UCSD-AML1 (cell line): ENCODE results near the gene HS3ST6.
"Not testable (repeated sequence)": the region's sequence is repeated elsewhere in the genome, so short reads cannot be mapped to it uniquely, and the experiment has no call there.

Experiments
- DNase-seq: peaks from one replicate; lab custom pipeline; 2025; ENCODE audit not compliant: unreplicated experiment; lab: John Stamatoyannopoulos, UW

The HS3ST6 gene

DNA sequence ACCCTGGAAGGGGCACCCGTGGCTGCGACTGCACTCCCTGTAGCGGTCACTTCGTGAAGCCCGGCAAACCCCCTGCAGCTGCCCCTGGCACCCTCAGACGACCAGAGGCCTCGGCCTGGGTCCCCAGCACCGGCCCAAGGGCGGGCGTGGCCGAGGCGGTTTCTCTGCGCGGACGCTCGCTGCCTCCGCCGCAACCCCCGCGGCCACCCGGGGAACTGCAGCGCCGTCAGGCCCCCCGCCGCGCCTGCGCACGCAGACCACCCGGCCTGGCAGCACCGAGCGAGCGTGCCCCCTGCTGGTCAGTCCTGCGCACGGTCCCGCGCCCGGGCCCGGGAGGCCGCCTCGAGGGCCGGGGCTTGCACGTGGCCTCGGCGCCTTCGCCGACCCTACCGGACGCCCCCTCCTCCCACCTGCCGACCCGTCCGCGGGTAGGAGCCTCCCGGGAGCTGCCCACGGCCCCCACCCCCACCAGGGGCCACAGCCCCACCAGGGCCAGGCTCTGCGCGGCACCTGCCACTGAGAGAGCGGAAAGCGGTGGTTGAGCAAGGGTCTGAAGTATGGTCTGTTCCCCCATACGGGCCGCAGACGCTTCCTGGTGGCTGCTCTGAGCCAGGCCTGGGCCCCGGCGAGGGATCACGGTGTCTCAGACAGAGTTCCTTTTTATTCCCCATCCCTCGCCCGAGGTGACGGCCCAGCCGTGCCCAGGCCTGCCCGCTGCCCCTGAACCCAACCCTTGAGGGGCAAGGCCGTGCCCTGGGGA is 11.5 kb upstream of the HS3ST6 start:
- peak; percentile 92 for DNase-seq

DNA sequence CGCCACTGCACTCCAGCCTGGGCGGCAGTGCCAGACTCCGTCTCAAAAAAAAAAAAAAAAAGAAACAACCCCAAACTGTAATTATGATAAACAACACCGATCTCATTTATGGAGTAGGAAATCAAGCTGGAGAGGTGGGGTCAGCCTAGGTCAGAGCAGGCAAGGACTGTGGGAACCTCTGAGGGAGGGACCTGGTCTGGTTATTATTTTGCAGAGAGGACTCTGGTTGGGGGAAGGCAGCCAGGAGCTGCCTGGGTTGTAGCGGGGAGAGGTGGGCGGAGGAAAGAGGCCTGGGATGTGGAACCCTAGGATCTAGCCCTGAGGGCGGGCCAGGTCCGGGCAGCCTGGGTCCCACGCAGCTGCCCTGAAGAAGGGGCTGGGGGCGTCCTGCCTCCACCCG is 10.9 kb upstream of the HS3ST6 start:
- no peak for DNase-seq

DNA sequence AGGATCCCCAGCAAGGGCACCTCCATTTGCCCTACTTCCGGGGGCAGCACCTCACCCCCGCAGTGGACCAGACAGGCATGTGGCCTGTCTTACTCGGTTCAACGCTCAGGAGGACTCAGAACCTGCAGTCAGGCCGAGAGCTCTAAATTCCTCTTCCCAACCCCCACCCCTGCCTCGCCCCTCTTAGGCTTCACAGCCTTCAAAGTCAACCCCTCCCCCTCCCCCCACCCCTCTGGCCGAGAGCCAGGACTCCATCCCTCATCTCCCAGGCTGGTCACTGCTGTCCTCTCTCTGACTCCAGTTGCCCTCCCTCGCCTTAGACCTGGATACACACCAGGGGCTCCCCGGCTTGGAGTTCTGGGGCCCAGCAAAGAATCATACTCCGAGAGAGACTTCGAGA is 8.1 kb upstream of the HS3ST6 start:
- DNase-seq = no peak

DNA sequence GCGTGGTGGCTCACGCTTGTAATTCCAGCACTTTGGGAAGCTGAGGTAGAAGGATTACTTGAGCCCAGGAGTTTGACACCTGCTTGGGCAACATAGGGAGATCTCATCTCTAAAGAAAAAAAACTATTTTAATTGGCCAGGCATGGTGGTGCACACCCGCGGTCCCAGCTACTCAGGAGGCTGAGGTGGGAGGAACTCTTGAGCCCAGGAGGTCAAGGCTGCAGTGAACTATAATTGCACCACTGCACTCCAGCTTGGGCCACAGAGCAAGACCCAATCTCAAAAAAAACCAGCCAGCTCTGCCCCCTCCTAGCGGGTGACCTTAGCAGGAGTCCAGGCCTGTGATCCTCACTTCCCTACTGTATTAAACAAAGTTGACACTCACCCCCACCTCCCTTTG is 5.9 kb upstream of the HS3ST6 start:
- no peak for DNase-seq

DNA sequence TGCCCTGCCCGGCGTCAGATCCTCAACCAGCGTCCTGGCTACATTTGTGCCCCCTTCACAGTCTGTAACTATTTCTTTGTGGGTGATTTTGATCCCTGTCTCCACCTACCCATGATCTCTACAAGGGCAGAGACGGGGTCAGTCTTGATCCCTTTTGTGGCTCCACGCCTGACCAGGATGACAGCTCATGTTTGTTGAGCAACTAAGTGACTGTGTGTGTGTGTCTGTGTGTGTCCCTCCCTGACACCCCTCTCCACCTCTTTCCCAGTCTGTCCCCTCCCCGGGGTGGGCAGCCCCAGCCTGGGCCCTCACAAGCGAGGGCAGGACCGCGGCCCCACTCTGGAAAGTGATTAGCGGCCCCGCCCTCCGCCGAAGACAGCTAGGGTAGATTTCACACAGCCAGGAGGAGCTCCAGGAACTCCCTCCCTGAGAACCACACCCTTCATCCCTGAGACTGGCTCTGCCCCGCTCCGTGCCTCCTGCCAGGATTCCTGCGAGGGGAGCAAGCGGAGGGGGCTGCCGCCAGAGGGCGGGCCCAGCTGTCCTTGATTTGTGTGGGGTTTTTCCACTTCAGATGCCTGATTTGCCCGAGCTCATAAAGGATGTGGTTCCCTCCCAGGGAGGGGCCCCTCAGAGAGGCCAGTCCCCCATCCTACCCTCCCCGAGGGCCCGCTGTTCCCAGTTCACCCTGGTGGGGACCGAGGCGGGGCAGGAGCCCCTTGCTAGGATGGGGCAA is 5.3 kb upstream of the HS3ST6 start:
- peak; percentile 21 for DNase-seq

DNA sequence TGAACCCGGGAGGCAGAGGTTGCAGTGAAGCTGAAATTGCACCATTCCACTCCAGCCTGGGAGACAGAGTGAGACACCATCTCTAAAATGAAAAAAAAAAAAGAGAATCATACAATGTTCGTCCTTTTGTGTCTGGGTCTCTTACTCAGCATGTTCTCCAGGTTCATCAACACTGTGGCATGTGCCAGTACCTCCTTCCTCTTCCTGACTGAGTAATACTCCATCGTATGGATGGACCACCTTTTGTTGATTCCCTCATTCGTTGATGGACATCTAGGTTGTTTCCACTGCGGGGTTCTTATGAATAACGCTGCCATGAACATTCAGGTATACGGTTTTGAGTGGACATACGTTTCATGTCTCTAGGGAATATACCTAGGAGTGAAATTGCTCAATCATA is 4.1 kb upstream of the HS3ST6 start:
- DNase-seq = no peak

DNA sequence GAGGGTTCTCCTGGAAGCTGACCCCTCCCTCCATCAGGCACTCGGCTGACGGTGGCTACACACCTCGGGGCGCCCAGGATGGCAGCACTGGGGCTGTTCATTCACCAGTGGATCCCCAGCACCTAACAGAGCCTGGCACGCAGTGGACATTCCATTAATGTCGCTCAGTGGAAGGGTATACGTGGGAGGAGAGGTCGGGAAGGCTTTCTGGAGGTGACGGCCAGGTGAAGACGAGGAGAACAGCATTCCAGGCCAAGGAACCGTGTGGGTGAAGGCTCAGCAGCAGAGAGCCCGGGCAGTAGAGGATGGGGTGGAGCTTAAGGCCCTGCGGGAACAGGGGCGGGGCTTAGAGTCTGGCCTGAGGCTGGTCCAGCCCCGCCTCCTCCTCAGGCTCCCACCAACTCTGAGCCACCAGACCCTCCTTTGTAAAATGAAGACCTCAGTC is 2.5 kb upstream of the HS3ST6 start:
- DNase-seq = peak; percentile 28

DNA sequence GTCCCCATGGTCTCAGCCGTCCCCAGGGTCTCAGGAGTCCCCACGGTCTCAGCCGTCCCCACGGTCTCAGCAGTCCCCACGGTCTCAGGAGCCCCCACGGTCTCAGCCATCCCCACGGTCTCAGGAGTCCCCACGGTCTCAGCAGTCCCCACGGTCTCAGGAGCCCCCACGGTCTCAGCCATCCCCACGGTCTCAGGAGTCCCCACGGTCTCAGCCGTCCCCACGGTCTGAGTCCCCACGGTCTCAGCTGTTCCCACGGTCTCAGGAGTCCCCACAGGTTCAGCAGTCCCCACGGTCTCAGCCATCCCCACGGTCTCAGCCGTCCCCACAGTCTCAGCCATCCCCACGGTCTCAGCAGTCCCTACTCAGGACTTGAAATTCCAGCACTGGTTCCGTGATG is 1.9 kb upstream of the HS3ST6 start:
- DNase-seq = not testable (repeated sequence)

DNA sequence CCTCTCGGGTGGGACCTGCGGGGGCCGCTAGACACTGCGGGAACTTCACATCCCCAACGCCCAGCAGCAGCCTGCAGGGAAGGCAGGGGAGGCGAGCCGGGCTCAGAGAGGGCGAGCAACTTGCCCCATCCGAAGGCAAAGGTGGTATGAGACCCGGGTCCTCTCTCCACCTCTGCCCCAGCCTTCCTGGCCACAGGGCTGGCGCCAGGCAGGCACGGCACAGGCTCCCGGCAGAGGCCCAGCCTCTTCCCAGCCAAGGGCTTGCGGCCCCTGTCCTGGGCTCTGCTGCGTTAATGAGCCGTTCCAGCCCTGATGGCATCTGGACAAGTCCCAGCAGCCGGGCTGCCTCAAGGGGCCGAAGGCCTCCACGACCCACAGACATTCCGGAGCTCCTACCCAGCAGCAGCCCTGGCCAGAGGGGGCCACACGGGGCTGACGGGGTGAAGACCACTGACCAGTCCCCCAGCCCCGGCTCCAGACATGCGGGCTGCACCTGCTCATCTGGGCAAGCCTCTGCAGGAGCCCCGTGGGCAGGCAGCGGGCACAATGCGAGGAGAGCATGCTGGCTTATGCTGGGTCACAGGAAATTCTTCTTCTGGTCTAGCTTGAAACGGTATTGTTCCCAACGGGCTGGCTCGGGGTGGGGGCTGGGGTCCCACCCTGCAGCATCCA is 1.2 kb upstream of the HS3ST6 start:
- DNase-seq = no peak

DNA sequence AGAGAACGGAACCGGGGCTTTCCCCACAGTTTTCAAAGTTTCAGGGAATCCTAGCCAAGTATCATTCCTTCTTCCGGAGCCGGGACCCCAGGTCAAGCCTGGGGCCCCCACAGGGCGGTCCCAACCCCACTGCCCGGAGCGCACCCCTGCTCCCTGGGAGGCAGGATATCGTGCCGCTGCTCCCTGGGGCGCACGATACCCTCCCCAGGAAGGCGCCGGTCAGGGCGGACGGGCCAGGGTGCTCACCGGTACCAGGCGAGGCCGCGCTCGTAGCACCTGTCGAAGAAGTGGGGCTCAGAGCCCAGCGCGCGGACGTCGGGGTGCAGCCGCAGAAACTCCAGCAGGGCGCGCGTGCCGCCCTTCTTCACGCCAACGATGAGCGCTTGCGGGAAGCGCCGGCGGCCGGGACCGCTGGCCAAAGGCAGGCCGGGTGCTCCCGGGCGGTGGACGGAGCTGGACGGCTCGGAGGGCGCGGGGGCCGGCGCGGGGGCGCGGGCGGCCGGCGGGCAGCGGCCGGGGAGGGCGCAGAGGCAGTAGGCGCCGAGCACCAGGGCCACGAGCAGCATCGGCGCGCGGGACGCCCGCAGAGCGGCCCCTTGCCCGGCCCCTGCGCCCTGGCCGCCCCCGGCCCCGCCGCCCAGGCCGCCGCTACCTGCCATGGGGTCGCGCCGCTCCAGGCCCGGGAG is 407 bp downstream of the HS3ST6 start:
- no peak for DNase-seq

DNA sequence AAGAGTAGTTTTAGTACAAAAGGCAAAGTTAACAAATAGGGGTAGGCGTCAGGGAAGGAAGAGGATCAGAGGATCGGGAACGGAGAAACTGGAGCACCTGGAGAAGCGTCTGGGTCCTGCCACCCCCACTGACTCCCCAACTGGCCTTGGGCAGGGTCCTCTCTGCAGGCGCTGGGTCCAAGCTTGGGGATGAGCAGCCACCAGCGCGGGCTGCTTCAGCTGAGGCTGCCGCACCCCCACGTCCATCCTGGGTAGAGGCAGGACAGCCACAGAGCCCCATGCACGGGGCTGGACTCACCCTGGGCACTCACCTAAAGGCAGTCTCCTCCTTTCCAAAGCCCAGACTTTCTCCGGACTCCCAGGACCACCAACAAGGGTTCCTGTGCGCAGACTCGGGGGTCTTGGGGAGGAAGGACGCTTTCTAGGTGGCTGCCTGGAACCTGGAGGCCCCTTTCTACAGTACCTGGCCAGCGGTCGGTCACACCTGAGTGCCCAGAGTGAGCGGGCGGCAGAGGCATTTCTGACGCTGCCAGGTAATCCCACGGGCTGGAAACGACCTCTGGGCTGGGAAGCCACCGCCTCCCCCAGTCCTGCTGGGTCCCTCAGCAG is 1.1 kb downstream of the HS3ST6 start:
- no peak for DNase-seq

DNA sequence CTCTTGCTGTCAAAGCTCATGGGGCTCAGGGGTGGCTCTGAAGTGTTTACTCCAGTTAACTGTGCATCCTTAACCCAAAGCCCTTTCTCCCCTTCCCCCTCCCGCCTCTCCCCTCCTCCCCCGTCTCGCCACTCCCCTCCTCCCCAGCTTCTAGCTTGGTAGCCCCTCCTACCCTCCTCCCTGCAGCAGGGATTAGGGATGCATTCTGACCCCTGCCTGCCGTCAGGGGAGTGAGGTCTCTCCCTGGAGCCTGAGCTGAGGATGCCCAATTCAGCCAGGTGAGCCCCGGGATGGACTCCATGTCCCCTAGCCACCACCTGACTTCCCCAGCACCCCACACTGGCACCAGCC is 1.6 kb downstream of the HS3ST6 start:
- DNase-seq = no peak

DNA sequence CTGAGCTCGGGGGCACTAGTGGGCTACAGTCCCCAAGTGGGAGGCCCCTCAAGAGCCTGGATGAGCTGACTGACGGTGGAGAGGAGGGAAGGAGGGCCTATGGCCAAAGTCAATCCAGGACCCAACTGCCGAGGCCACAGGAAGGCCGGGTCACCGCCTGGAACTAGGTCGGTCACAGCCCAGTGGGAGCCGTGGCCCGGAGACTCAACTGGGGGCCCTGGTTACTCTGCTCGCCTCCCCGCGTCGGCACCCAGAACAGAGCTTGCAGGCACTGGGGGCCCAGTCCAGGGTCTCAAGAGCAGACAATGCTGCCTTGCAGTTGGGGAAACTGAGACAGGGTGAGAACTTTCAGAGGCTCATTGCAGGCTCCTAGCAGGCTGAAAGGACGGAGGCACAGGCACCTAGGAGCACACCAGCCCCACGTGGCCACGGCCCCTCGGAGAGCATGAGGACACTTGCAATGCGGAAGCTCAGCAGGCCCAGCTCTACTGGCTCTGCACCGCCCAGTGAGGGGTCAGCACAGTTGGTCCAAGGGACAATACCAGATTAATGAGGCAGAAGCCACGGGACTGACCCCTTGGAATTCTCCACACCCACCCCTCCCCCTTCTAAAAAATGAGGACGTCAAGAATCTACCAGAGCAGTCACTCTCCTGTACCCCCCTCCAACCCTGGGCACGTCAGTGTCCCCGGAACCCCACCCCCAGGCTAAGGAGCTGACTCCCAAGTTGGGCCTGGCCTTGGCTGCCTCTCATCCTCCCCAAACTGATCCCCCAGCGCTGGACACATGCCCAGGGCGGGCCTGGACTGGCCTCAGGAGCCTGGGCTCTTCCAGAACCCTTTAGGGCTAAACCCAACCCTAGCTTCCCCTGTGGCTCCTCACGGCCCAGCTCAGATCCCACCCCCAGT is 2.2 kb downstream of the HS3ST6 start:
- no peak for DNase-seq

DNA sequence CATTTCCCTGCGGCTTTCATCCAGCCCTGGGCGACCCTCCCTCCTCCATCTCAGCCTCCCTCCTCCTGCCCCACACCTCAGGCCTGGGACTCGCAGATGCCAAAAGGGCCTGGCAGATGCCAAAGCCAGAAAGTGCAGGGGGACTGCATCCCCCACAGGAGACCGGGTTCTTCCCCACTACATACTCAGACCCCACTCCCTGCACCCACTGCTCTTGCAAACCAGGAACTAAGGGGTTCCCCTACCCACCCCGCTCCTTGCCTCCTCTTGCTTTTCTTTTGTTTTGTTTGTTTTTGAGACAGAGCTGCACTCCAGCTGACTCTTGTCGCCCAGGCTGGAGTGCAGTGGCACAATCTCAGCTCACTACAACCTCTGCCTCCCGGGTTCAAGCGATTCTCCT is 3.2 kb downstream of the HS3ST6 start:
- no peak for DNase-seq

DNA sequence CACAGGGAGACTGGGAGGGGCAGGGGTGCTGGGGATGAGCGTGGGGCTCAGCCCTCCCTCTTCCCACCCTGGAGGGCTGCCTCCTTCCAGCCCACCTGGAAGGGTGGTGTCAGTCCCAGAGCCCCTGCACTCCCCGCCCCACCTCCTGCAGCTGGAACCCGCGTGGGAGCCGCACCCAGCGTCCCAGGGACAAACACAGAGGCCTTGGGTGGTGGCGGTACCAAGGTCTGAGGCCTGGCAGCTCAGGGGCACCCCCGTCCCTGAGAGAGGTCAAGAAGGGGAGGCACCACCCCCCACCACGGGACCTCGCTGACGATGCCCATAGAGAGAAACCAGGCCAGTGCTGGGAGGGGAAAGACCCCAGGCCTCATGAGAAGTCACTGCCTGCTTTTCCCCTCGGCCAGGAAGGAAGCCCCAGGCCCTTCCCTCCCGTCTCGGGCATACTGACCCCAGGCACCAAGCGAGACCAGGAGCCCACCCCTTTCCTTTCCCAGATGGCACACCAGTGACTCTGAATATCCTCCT is 4.1 kb downstream of the HS3ST6 start:
- DNase-seq = no peak

DNA sequence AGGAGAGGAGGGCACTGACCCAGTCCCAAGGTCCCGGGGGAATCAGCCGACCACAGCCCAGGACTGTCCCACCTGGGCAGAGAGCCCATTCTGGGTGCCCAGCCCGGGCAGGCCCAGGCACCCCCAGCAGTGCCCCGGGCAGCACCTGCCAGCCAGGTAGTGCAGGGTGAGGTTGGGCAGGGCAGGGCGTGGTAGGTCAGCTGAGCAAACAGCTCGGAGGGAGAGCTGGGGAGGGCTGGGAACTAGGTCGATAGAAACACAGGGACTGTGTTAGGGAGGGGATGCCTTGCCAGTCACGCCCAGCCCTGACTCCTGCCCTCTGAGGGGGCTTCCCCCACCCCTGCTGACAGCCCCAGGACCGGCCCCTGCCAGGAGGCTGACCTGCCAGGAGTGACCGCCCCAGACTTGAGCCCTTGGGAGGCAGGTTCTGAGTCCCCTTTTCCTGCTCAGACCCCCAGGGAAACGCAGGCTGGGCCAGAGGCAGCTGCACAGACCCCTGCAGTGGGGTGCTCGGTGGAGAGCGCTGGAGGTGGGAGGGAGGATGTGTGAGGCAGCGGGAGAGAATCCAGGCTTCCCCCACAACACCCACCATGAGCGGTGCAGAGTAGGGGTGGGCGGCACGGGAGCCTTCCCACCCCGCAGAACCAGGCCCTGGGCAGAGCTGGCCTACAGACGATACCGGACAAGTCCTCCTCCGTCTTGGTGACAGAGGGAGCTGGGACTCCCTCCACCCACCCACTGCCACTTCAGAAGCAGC is 4.7 kb downstream of the HS3ST6 start:
- DNase-seq = no peak

DNA sequence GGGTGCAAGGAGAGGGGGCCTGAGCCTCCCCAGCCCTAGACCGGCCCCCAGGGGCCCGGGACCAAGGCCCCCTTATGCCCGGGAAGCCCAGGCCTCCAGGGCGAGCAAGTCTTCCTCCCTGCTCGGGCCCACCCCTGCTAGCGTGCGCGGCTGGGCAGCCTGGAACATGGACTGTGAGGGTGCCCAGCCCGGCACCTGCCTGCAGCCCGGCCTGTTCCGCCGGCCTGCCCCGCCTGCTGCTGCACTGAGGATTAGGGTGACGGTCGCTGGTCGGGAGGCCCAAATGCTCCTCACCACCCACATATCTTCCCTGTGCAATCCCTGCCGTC is 6.0 kb downstream of the HS3ST6 start:
- DNase-seq = no peak

DNA sequence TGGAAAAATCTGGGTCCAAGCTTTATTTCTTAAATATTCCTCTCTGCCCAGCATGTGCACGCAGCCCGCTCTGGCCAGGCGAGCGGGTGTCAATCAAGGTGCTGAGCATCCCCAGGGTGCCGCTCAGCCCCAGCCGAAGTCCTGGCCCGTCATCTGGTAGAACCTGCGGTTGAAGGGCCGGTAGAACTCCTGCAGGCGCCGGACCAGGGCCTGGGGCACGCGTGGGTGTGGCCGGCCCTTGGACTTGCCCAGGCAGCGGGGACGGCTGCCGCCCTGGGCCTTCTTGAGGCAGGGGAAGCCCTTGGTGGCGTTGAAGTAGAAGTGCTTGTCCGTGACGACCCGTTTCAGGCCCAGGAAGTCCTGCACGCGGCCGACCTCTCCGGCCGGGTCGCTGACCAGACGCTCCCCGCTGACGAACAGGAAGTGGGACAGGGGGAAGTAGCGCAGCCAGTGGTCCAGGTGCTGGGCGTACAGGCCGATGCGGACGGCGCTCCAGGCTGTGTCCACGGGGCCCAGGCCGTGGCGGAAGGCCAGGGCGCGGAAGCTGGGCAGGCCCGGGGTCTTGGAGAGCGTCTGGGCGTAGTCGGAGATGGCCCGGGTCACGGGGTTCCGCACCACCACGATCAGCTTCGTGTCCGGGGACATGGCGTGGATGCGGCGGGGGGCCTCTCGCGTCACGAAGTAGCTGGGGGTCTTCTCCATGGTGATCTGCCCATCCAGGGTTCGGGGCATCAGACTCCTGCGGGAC is 6.6 kb downstream of the HS3ST6 start:
- no peak for DNase-seq
